ENCODE results near the gene RASGEF1B.

RASGEF1B gene

DNA sequence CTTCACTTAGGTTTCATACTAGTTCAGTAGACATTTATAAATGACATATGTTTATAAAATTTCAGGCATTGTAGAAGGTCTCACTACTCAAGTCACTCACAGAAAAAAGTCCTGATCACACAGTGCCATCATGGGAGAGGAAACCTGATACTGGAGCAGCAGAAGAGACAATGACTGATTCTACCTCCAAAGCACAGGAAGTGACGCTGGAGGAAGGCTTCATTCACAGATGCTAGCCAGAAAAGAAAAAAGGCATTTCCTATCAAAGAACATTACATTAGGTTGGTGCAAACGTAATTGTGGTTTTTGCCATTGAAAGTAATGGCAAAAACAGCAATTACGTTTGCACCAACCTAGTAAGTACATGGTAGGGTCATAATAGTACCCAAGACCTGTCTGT lies 79.5 kb downstream of the RASGEF1B start:
- no peak for DNase-seq

DNA sequence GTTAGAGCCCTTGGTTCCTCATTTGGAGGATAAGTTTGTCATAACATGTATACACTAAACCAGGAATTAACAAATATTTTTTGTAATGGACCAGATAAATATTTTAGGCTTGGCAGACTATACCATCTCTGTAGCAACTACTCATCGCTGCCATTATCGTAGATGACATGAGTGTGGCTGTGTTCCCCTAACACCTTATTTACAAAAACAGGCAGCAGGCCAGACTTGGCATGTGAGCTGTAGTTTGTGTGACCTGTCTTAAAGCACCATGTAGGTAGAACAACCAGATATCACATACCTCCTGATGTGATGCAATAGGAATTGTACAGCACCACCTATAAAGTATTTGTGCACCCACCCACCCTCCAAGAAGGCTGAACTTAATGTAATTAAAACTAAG lies 82.0 kb downstream of the RASGEF1B start:
- DNase-seq, result no peak

DNA sequence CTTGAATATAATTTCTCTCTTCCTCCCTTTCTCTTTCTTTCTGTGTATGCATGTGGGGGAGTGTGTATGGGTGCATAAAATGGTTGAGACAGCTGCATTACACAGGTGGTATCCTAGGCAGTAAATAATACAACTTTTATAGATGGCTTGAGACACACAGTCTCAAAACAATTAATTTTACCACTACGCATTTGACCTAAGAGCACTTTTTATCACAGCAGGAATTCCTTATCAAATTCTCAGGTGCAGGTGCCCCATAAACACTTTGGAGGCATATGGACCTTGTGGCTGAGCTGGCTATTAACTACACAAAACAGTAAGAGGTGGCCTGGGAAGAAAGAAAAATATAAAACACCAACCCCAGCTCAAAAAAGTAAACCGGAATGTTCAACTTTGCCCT lies 91.3 kb downstream of the RASGEF1B start:
- no peak for DNase-seq

DNA sequence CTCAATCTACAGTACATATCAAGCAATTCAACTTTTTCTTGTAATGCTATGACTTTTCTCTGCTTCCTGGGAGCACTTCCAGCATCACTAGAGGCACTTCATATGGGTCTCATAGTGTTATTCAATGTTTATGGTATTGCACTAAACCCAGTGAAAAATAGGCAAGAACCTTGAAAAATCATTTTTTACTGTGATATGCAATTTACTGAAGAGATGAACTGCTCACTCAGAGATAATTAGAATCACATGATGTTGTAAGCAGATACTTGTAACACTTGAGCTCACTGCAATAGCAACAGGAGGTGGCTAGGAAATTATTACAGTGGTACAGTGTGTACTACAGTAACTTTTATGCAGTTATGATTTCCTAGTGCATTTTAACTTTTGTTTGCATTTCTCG lies 93.3 kb downstream of the RASGEF1B start:
- no peak for DNase-seq

DNA sequence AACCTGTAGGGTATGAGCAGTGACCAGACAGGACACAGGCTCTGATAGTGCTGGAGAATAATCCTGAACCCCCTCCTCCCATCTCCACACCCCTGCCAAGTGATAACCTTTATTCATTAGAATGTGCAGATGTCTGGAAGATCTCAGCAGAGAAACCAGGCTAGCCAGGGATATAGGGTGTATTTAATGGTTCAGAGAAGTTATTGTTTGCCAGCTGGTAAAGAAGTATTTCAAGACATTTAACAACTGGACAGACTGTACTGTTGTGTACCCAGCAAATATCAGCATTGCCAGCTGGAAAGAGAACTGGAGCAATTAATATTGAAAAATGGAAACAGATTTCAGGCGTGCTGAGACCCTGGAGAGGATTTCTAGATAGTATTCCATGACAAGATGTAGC lies 94.5 kb downstream of the RASGEF1B start:
- no peak for DNase-seq

DNA sequence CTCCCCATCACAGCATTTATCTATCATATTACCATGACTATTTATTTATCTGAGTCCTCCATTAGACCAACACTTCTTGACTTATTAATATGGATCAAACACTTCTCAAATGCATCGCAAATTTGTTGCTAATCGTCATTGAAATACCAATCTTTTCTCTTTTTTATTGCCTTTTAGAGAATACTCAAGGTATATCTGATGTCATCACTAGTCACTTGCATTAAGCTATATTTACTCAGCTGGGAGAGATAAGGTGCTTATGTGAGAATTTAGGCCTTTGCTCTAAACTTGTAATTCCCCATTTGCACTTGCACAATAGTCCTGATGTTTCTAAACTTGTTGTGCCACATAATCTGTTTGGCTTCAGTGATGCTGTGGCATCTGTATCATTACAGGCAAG lies 95.0 kb downstream of the RASGEF1B start:
- DNase-seq, result no peak

Measured in NCI-H1105 (cell line).